HG02763 (cell line): ENCODE measurements around the gene GATAD2B.

Experiments used
- ATAC-seq: cut with Tn5 transposase; IDR thresholded peaks from one replicate; pipeline ENCODE4 v1.9.1; 2021; ENCODE audit warnings: mild to moderate bottlenecking, moderate library complexity; ENCODE audit not compliant: unreplicated experiment

The GATAD2B gene

DNA sequence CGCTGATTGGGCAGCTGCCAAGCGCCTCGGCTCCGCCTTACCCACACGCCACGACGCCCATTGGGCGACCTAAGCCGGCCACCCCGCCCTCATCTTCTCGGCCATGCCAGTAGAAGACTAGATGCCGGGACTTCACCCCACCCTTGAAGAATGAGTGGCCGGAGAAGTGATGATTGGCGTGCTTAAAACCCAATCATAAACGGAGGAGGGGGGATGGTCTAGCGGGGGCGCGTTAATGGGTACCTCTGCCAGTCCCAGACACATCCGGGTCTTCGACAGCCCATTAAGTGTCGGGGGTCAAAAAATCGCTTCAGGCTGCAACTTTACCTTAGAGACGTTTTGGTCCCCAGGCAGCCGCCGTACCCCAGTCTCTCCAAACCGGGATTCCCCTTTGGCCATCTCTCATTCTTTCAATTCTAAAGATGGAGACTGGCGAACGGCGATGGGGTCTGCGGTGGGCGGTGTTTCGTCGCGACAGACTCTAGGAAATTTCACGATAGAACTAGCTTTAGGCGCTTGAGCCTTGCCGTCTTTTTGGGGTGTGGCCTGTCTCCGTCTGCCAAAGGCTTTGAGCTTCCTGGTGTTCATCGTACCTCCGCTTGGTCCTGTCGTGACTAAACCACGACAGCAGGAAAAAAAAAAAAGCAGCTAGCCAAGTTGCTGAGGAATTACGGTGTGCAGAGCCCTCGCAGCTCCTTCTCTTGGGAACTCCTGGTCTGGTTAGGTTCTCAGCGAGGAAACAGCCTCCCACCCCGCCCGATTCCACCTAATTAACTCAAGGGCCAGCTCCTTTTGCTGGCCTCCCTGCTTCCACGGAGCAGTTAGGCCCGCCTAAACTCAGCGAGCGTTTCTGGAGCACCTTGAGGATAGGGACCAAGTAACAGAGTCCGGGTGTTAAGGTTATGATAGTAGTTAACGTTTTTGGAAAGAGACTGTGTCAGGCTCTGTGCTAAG, at the start of gene GATAD2B:
Gene GATAD2B (minus strand): TSS at position 1 of the 954 bp plus-strand sequence. CDS start 94,625 bp downstream, outside the sequence.
- ATAC-seq = peak; percentile 95

DNA sequence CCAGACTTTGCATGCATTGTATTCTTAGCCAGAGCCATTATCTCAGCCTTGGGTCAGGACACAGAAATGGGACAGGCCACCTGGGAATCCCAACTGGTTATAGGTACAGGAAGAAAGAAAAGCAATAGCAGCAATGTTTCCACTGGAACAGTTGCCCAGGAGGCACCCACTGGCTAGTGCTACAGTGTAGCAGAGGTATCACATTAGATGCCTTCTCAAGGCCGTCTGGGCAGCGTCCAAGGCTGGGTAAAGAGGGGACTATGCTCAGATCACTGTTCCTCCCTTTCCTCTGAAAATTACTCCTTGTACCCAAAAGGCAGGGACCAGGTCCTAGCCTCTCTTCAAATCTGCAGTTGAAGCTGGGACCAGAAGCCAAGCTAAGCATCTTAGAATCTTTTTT, 47.6 kb upstream of the GATAD2B start:
- no peak for ATAC-seq

DNA sequence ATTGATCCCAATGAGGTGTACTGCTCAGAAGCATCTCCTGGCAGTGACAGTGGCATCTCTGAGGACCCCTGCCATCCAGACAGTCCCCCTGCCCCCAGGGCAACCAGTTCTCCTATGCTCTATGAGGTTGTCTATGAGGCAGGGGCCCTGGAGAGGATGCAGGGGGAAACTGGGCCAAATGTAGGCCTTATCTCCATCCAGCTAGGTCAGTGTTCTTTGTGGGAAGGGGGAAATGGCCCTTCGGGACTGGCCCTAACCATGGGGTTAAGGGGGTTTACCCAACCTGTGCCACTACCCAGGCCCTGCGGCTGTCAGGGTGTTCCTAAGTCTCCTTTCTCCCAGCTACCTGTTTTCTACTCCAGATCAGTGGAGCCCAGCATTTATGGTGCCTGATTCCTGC, 46.2 kb upstream of the GATAD2B start:
- no peak for ATAC-seq

DNA sequence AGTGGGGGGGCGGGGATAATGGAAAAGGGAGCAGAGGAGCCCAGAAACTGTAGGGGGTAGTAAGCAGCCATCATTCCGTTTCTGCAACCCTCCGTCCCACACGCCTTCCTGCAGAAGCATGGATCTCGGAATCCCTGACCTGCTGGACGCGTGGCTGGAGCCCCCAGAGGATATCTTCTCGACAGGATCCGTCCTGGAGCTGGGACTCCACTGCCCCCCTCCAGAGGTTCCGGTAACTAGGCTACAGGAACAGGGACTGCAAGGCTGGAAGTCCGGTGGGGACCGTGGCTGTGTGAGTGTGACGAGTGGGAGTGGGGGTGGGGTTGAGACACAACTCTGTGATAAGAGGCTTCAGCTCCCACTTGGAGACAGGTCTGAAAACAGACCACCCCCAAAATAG, 45.6 kb upstream of the GATAD2B start:
- no peak for ATAC-seq

DNA sequence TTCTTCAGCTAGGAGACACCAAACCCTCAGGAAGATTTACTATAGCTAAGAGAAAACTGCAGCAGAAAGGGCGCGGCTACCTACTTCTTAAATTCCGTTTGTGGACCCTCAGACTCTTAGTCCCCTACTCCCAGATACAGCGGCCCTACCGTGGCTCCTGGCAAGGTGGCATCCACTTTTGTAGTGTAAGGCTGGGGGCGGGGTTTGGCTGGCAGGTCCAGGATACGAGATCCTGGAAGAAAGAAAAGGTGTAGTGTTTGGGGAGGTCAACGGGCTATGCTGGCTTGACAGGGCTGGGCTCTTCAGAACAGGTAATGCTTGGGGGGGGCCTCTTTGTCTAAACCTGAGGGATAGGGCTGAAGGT, 45.2 kb upstream of the GATAD2B start:
- no peak for ATAC-seq

DNA sequence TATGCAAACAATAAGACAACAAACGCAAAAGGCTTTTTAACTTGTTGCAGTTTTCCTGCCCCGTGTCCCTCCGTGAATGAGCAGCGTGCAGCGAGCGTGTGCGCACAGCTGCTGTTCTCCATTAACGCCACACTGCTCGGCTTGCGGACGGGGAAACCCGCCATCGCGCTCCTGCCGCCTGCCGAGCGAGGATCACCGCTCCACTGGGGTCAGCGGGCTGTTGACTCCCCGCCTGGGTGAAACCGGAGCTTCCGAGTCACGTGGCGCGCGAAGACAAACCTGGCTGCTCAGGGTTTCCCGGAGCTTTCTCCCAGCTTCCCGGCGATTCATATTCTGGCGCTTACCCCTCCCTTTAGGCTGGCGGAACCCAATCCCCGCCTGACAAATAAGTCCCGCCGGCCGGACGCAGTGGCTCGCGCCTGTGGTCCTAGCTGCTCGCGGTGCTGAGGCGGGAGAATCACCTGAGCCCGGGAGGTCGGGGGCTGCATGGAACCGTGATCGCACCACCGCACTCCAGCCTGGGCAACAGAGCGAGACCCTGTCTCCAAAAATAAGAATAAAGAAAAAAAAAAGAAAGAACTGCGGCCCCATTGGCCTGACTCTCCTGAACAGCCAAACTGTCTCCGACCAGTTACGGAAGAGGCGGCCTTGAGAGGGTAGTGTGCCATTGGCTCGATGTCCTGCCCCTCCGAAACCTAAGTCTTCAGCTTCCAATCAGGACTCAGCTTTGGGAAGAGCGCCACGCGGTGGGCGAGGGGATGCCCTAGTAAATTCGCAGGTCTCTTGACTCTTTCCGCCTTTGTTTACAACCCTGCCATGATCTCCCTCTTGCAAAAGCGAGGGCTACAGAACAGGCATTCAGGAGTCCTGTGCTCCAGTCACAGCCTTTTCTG, 44.6 kb upstream of the GATAD2B start, which contains the start of gene CREB3L4:
Gene CREB3L4 (plus strand): TSS at position 796 of the 893 bp plus-strand sequence. CDS start 624 bp downstream, outside the sequence.
- ATAC-seq = peak; percentile 59

DNA sequence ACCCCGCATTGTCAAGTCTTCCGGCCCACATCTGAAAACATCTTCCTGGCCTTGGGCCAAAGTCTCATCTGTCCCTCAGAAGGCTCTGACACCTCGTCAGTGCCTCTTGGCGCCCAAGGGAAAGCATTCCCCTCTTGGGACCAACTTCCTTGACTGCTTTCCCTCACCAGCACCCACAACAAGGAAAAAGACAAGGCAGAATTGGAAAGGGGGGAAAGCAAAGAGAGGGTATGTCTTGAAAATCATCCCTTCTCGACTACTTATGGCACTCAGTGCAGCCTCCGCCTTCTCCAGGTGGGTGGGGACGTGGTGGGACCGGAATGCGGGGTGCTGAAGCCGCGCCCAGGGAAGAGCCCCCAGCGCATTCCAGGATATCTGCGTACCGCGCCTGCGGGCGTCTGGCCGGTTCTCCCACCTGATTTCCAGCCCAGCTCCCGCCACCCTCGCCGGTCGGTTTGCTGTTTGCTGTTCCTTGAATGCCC, 41.1 kb upstream of the GATAD2B start:
- peak; percentile 4 for ATAC-seq

DNA sequence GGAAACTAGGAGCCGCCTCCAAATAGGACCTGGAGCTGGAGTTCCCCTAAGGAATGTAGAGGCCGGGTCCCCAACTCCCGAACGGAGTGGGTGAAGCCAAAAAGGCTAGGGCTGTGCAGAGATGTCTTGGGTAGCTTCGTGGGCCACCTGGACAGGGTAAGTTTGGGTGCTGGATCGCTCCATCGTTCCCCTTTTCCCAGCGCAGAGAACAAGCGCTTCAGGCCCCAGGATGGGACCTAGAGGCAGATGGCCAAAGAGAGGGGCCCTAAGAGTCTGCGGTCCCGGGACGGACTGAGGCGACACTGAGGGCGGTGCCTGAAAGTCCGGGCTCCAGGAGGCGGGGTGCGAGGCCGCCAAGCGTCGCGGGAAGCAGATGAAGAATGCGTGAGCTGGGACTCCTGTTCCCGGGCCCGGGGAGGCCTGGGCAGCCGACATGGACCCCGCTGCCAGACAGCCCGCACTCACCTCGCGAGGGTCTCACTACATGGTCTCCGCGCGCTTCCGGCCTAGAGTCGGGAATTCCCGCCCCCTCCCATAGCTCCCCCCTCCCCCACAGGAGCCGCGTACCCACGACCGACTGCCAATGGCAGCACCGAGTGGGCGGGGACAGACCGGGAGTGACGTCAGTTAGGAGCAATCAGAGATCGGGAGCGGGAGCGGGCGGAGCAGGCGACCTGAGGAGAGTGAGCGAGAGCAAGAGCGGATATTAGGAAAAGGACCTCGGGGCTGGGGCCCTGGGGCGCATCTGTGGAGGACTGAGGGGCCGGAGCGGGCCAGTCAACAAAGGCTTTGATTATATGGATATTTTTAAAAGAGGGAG, 40.5 kb upstream of the GATAD2B start, which contains the start of gene SLC39A1:
Gene SLC39A1 (minus strand): TSS at position 508 of the 820 bp plus-strand sequence. CDS start 822 bp downstream, outside the sequence.
- peak; percentile 48 for ATAC-seq

DNA sequence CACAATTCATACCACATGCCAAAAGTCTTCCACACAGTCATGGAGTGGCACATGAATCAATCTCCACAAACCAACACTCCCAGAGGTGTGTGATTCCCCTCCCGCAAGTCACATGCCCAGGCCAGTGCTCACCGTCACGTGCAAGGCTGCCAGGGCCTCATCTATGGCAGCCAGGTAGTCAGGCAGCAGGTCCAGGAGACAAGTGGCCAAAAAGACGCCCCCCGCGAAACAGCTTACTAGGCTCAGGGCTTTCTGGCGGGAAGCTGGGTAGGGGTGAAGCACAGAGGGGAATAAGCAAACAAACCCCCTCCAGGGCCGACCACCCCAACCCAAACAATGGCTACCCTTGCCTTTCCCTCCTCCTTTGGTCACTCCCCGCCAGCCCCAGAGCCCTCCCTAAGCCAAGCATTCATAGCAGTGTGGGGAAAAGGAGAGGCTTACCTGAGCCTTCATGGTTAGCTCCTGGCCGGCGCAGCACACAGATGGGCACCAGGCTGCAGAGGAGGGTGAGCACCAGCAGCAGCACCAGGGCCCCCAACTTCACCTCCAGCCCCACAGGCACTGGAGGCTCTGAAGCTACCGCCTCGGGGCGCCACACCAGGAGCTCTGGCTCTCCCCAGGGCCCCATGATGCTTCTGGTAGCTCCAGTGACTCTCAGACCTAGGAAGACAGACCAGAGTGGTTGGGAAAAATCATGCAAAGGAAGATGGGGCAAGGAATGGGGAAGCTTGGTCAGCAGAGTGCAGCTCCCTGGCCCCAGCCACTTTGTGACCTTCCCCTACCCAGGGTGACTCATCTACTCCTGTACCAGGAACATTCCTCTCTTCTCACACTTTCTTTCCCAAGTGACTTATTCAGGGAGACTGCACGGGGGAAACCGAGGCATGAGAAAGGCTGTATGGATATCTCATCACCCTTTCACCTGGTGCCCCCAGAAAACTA, 39.6 kb upstream of the GATAD2B start:
- ATAC-seq = no peak

DNA sequence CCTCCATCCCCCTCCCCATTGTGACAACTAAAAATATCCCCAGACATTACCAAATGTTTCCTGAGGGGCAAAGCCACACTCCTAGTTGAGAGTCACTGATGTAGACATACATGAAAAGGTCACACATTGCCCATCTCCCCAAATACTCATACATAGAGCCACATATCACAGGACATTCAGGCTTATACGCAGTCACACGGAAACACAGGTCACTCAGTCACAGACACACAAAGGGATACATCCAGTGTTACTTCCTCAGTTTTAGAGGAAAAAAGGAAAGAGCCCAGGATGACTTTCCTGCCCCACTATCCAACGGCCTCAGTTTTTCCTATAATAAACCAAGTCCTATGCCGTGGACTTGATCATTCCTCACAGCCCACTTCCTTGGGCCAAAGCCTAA, 38.6 kb upstream of the GATAD2B start:
- ATAC-seq = no peak

DNA sequence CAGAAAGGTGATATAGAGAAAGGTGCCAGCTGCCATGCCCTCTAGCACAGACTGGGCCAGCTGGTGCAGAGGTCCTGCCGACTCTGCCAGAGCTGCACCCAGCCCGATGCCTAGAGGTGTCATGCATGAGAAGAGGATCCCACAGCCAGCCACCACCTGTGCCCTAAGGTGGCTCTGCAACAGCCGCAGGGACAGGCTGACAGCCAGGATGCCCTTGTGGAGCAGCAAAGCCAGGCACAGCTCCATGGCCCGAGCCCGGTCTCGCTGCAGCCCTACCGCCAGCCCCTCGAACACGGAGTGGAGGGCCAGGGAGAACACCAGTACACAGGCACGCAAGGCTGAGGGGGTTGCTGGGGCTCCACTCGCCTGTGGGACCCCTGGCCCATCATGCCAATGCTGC, 37.4 kb upstream of the GATAD2B start:
- no peak for ATAC-seq

DNA sequence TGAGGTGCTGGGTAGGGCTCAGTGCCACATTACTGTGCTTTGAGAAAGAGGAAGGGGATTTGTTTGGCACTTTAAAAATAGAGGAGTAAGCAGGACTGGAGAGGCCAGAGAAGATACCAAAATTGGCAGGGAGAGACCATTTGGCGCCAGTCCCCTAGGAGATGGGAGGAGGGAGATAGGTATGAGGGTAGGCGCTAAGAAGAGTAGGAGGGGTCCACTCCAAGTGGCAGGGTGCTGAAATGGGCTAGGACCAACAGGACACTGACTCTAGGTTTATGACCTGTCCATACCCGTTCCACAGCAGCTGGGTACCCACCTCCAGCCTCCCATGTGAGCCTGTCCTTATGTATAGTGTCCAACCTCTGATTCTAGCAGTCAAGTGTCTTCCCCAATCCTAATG, 36.7 kb upstream of the GATAD2B start:
- ATAC-seq = no peak

DNA sequence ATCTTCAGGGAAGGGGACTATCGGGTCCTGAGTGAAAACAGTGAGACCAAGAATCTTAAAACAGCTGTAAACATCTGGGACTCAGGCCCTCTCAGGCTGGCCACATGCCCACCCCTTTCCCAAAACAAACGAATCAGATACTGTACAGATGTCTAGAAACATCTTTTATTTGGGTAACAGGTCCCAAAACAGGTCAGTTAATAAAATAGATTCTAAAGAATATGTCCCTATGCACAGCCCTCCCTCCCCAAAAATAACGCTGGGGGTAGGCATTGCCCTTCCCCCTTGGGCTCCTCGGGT, 36.1 kb upstream of the GATAD2B start:
- no peak for ATAC-seq

DNA sequence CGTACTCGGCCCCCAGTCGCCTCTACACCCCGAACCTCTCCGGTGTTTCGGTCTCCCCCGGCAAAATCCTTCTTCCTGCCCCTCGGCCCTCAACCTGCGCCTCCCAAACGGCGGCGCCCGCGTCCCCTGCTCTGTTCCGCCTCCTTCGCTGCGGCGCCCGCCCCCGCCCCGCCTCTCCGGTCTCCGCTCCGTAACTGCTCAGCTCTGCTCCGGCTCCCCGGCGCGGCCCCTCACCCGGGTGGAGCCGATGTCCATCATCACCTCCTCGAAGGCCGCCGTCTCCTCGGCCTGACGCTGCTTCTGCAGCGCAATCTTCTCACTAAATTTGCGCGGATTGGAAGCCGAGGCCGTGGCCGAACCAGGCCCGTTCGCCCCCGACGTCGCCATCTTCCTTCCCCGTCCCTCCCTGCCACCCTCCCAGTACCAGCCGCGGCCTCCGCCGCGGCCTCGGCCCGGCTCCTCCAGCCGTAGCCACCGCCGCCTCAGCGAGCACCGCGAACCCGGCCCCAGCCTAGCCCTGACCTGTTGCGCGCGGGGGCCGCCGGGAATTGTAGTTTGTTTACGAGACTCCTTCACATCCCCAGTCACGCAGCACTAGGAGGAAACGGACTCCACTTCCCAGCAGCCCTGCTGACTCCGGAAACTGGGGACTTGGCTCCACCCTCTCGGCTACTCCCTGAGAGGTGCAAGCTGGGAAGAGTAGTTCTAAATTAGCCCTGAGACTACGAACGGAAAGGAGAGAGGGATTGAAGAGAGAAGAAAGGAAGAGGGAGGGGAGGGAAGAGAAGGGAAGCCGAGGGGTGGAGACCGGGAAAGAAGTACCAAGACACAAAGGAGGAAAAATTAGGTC, 35.6 kb upstream of the GATAD2B start, which contains the start of gene CRTC2:
Gene CRTC2 (minus strand): TSS at position 502 of the 850 bp plus-strand sequence. CDS start 115 bp downstream, at position 387.
- ATAC-seq = peak; percentile 73

DNA sequence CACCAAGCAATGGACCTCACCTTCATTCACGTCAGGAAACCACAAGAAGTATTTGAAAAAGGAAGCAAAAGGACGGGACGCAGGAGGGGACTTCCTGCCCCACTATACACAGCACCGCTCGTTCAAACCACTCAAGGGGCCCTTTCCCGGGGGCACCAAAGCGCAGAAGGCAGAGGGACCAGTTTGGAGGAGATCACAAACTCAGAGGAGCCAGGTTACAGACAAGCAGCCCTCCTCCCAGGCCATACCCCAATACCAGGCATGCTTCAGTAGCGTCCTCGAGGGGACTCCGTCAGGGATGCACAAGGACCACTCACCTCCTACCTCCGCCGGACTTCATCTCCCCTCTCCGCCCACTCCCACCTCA, 35.0 kb upstream of the GATAD2B start:
- ATAC-seq = peak; percentile 13

DNA sequence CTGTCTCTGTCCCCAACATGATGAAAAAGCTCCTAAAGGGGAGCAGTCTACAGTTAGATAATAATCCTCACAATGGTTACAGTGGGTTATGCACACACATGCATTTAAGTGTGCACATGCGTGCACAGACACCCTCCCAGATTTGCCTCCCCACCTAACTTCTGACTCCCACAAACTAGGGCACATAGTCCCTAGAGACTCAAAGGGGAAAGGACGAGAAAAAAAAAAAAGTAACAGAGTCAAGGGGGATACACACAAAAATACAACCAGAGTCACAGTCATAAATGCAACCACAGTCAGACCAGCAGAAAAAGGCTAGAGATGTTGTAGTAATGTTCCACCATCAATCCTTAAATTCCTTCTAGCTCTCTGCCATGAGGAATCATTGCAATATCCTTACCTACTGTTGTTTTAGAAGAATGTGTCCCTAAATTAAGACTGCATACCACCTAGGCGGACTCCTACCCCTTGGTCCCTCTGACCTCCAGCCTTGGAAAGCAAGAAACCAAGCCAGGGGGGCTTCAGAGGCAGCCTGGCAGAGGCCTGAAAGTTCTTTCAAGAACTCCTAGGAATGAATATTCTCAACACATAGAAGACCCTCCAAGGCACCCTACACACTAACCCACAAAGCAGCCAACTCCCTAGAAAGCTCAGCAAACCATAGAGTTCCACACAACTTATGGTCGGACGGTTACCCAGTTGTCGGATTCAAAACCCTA, 34.4 kb upstream of the GATAD2B start:
- no peak for ATAC-seq

DNA sequence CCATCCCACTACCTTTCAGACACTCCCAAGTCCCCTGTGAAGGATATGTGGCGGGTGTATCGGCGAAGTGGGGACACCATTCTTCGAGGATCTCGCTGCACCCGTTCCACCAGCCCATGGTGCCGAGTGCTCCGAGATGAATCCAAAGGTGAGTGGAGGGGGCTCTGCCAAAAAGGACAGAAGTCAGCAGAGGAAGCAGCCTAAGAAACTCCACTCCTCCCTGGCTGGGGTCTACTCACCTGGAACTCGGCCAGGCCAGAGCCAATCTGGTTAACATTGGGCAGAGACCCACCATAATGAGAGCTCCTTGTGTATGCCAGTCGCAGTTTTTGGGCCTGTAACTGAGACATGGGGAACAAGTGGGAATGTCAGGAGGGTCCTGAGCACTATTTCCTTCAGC, 32.1 kb upstream of the GATAD2B start:
- ATAC-seq = no peak

DNA sequence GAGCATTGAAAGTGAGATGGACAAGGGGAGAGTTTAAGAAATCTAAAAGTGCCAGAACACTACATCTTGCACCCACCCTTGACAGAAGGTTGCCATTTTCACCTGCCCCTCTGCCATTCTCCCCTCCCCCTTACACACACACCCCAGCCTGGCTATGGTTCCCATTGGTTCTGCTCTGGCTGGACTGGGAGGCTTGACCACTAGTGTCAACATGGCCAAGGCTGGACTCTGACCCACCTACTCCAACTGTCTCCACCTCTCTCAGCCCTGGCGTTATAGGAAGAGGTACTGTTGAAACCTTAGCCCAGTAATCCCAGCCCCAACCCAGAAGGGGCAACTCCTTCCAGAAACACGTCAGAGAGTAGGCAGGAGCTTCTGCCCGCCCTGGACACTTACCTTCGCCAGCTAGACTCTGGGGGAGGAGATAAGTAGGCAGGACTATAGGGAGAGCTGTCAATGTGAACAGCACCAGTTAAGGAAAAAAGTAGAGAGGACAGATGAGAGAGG, 31.1 kb upstream of the GATAD2B start:
- ATAC-seq = no peak
